K562 treated with DMSO at 1 percent for 24 hours (cell line): ENCODE data around the gene ABCC3. TPM values are rescaled to one million over a fixed set of nuclear protein-coding genes. Genes with fewer than 3 reads are reported as not detected.

Experiments
- total RNA-seq: library from RNA; unstranded; fragments of 300-600 nt; gene quantifications from 2 replicates; pipeline ENCODE4 v1.2.3, GENCODE V29; 2022; ENCODE audit warnings: low read depth; ENCODE audit not compliant: insufficient read depth

ABCC3 gene, protein sequence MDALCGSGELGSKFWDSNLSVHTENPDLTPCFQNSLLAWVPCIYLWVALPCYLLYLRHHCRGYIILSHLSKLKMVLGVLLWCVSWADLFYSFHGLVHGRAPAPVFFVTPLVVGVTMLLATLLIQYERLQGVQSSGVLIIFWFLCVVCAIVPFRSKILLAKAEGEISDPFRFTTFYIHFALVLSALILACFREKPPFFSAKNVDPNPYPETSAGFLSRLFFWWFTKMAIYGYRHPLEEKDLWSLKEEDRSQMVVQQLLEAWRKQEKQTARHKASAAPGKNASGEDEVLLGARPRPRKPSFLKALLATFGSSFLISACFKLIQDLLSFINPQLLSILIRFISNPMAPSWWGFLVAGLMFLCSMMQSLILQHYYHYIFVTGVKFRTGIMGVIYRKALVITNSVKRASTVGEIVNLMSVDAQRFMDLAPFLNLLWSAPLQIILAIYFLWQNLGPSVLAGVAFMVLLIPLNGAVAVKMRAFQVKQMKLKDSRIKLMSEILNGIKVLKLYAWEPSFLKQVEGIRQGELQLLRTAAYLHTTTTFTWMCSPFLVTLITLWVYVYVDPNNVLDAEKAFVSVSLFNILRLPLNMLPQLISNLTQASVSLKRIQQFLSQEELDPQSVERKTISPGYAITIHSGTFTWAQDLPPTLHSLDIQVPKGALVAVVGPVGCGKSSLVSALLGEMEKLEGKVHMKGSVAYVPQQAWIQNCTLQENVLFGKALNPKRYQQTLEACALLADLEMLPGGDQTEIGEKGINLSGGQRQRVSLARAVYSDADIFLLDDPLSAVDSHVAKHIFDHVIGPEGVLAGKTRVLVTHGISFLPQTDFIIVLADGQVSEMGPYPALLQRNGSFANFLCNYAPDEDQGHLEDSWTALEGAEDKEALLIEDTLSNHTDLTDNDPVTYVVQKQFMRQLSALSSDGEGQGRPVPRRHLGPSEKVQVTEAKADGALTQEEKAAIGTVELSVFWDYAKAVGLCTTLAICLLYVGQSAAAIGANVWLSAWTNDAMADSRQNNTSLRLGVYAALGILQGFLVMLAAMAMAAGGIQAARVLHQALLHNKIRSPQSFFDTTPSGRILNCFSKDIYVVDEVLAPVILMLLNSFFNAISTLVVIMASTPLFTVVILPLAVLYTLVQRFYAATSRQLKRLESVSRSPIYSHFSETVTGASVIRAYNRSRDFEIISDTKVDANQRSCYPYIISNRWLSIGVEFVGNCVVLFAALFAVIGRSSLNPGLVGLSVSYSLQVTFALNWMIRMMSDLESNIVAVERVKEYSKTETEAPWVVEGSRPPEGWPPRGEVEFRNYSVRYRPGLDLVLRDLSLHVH (N-terminal part only)
- total RNA-seq, result not detected in 2 replicates

DNA sequence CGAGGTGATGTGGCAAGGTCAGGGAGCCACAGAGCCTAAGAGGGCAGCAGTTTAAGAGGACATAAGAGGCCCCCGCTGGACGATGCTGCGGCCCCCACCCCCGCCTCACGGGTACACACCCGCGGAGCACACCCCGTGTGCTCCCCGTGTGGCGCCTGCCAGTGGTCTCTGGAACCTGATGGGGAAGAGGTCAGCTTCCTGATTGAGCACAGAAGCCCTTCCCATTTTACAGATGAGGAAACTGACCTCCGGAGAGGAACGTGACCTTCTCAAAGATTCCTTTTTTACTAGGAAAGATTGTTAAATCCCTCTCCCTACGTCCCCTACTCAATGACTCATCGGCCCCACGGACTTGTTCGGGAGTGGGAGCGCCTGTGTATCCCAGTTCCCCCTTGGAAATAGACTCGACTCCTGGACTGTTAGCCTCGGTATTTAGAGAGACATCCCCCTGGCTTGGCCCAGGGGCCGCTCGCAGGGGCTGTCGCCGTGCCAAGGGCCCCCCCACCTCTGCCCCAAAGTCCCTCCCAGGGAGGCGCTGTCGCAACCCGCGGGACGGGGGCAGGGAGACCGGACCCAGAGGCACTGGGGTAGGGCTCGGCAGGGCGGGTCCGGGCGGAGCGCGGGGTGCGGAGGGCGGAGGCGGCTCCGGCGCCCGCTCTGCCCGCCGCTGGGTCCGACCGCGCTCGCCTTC, at the start of gene ABCC3:
TSS of gene ABCC3 (plus strand) at position 658 of the 691 bp plus-strand sequence. CDS start 56 bp downstream, outside the sequence.

DNA sequence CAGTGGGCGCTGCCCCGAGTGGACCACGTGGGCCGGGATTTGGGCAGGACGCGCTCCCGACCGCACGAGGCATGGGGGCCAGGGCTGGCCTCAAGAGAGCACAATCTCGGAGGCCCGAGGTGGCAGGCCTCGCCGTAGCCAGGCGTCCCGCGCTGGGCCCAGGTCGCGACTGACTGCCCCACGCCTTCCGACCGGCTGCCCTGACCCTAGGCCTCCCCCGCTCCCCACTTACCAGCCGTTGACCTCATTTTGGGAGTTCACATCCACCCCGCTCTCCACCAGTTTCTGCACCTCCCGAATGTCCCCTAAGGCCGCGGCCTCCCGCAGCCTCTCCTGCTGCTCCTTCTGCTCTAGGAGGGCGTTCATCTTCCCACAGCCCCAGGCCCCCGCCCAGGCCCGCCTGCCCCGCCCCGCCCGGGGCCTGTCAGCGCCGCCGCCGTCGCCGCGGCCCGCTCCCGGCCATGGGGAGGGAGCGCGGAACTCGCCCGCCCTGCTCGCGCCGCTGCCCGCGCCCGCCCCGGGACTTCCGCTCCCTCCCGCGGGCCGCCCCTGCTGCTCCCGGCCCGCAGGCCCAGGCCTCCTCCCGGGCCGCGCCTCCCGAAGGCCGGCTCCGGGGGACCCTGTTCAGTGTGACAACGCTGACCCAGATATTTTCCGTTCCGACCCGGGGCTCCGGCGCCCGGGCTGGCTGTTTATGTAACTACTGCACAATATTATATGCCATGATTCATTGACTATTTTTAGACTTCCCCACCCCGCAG, 72.8 kb downstream of the ABCC3 start, which contains the start of gene ANKRD40:
TSS of gene ANKRD40 (minus strand) at position 626 of the 761 bp plus-strand sequence. CDS start at position 366, 260 bp downstream.

DNA sequence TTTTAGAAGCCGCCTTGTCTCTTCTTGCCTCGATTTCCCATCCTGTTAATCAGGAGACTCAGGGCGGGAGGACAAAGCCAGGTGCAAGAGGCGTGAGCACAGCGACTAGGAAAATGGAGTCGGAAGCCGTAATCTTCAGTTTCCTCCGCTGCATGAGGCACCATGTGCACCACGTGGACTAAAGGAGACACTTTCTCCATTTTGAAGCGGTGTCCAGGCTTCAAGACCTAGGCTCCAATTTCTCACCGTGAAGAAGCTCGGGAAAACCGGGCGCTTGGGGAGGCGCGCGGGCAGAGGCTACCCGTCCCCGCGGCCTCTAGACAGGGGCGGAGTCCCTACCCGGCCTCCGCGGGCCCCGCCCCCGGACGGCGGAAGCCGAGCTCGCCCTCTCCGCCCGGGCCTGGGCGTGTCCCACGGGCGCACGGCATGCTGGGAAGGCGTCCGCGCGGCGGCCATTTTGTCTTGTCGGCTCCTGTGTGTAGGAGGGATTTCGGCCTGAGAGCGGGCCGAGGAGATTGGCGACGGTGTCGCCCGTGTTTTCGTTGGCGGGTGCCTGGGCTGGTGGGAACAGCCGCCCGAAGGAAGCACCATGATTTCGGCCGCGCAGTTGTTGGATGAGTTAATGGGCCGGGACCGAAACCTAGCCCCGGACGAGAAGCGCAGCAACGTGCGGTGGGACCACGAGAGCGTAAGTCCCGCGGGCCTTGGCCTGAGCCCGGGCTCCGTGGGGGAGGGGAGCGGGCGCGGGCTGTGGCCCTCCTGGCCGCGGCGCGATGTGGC, 84.7 kb downstream of the ABCC3 start, which contains the start of gene LUC7L3:
TSS of gene LUC7L3 (plus strand) at position 460 of the 780 bp plus-strand sequence. CDS start at position 590, 130 bp downstream.

Other genes with a start within 250 kb of the ABCC3 start
- gene LRRC59, start 237.4 kb upstream of the ABCC3 start, total RNA-seq, result 152 and 158 TPM in 2 replicates
- gene ACSF2, start 208.7 kb upstream of the ABCC3 start, total RNA-seq, result 33.3 and 34.0 TPM in 2 replicates
- not detected in 2 replicates for gene CHAD, start 166.0 kb upstream of the ABCC3 start, total RNA-seq
- gene RSAD1, start 156.0 kb upstream of the ABCC3 start, total RNA-seq, result 21.9 and 23.2 TPM in 2 replicates
- not detected in 2 replicates for gene MYCBPAP, start 126.4 kb upstream of the ABCC3 start, total RNA-seq
- not detected in 2 replicates for gene EPN3, start 102.1 kb upstream of the ABCC3 start, total RNA-seq
- 5.3 and 6.1 TPM in 2 replicates for gene SPATA20, start 87.7 kb upstream of the ABCC3 start, total RNA-seq
- gene CACNA1G, start 74.2 kb upstream of the ABCC3 start, total RNA-seq, result 0.08 and 0.09 TPM in 2 replicates
- 12.3 and 14.5 TPM in 2 replicates for gene ANKRD40, start 73.0 kb downstream of the ABCC3 start, total RNA-seq
- gene LUC7L3, start 84.7 kb downstream of the ABCC3 start, total RNA-seq, result 102 and 105 TPM in 2 replicates
- gene ANKRD40CL, start 132.6 kb downstream of the ABCC3 start, total RNA-seq, result not detected in 2 replicates
- gene WFIKKN2, start 200.7 kb downstream of the ABCC3 start, total RNA-seq, result not detected in 2 replicates
- 21.1 TPM in 2 replicates for gene TOB1, start 231.5 kb downstream of the ABCC3 start, total RNA-seq